GM23248 (cell line): Measurements from ENCODE around the gene CDA.

Experiments used
- EZH2 ChIP-seq: fragments of 200-600 bp; sonication (generic); IDR thresholded peaks from 2 replicates; pipeline ENCODE4 v1.6.1; 2018; ENCODE audit warnings: antibody characterized with exemption, mild to moderate bottlenecking; ENCODE audit not compliant: insufficient read depth, poor library complexity, severe bottlenecking
- EZH2phosphoT487 ChIP-seq: fragments of 200-600 bp; sonication (generic); IDR thresholded peaks from 2 replicates; pipeline ENCODE4 v1.6.1; 2018; ENCODE audit warnings: antibody characterized with exemption, moderate library complexity, mild to moderate bottlenecking, low read depth; ENCODE audit not compliant: insufficient read depth

GRCh38 chr1:20593756-20594155 lies 4.9 kb downstream of the CDA start:
- TF ChIP-seq EZH2phosphoT487, result no peak
- no peak for TF ChIP-seq EZH2
